Glomerular visceral epithelial cell (primary cell): ENCODE measurements around the gene DNASE2B.

Source experiments
- DNase-seq: peaks from one replicate; pipeline ENCODE4 v3.0.0-alpha.2; 2016; ENCODE audit errors: extremely low spot score

DNASE2B gene

GRCh38 chr1:84452436-84452835 lies 54.2 kb downstream of the DNASE2B start:
- DNase-seq, result no peak

DNA sequence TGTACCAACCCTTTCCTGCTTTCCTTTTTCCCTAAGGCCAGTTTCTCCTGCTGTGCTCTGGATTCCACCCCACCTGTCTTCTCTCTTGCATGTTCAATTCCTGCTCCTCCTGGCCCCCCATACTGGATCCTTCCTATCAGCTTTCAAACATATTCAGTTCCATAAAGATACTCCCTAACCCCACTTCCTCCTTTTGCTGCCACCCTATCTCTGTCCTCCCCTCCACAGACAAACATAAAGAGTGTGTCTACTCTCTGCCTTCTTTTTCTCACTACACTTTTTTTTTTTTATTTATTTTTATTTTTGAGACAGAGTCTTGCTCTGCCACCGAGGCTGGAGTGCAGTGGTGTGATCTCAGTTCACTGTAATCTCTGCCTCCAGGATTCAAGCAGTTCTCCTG lies 63.8 kb downstream of the DNASE2B start:
- DNase-seq, result no peak
